Osteocyte (in vitro differentiated cells): ENCODE measurements around the gene UBASH3B. TPM values are rescaled to one million over a fixed set of nuclear protein-coding genes. Genes with fewer than 3 reads are reported as not detected.
A peak's percentile ranks its signal among the peaks of the same experiment; 100 is the strongest.

Source experiments
- DNase-seq: peaks from one replicate; pipeline ENCODE4 v3.0.0; 2021; ENCODE audit warnings: mixed read lengths; ENCODE audit not compliant: unreplicated experiment; ENCODE audit errors: extremely low spot score
- H3K27ac Mint-ChIP-seq: one replicate; pipeline ENCODE4 v1.8.0; 2021; ENCODE audit warnings: mild to moderate bottlenecking, mixed read lengths; ENCODE audit not compliant: unreplicated experiment
- H3K27me3 Mint-ChIP-seq: one replicate; pipeline ENCODE4 v1.8.0; 2021; ENCODE audit warnings: mixed read lengths; ENCODE audit not compliant: unreplicated experiment
- H3K36me3 Mint-ChIP-seq: one replicate; pipeline ENCODE4 v1.8.0; 2021; ENCODE audit warnings: mixed read lengths; ENCODE audit not compliant: unreplicated experiment
- H3K4me1 Mint-ChIP-seq: one replicate; pipeline ENCODE4 v1.8.0; 2021; ENCODE audit warnings: mixed read lengths; ENCODE audit not compliant: unreplicated experiment
- H3K4me3 Mint-ChIP-seq: one replicate; pipeline ENCODE4 v1.8.0; 2021; ENCODE audit warnings: mild to moderate bottlenecking, moderate library complexity, mixed read lengths; ENCODE audit not compliant: unreplicated experiment
- H3K9me3 Mint-ChIP-seq: one replicate; pipeline ENCODE4 v1.8.0; 2021; ENCODE audit warnings: mixed read lengths; ENCODE audit not compliant: unreplicated experiment
- total RNA-seq: library from RNA; stranded (reverse); gene quantifications from 2 replicates; pipeline ENCODE4 v1.2.1, GENCODE V29; 2021
- TF ChIP-seq, protein P1 (sequence below): fragments of 200-600 bp; sonication (generic); IDR thresholded peaks from 2 replicates; pipeline ENCODE4 v1.5.0; 2021; ENCODE audit warnings: antibody characterized with exemption, mild to moderate bottlenecking, moderate library complexity

Gene UBASH3B
- total RNA-seq, 1 donor from 2014 or later: 43.5 TPM

DNA sequence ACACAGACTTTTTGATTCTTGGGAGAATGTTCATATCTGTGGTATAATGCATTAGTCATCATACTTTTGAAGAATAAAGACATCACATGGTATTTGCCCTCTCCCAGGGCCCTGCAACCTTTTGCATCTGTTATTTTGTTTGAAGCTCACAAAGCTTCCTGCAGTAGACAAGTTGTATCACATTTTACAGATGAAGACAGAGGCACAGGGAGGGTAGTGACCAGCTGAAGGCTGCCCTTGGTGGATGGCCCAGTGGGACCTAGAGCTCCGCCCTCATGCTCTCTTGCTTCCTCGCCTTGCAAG, 66.4 kb downstream of the UBASH3B start:
- no peaks in the 10 kb centered on the region for H3K27me3 Mint-ChIP-seq
- H3K4me3 Mint-ChIP-seq: peak overlapping the region; percentile 2
- TF ChIP-seq, protein P1, sequence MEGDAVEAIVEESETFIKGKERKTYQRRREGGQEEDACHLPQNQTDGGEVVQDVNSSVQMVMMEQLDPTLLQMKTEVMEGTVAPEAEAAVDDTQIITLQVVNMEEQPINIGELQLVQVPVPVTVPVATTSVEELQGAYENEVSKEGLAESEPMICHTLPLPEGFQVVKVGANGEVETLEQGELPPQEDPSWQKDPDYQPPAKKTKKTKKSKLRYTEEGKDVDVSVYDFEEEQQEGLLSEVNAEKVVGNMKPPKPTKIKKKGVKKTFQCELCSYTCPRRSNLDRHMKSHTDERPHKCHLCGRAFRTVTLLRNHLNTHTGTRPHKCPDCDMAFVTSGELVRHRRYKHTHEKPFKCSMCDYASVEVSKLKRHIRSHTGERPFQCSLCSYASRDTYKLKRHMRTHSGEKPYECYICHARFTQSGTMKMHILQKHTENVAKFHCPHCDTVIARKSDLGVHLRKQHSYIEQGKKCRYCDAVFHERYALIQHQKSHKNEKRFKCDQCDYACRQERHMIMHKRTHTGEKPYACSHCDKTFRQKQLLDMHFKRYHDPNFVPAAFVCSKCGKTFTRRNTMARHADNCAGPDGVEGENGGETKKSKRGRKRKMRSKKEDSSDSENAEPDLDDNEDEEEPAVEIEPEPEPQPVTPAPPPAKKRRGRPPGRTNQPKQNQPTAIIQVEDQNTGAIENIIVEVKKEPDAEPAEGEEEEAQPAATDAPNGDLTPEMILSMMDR: no peak
- no peak for DNase-seq
- H3K36me3 Mint-ChIP-seq: no peaks in the 10 kb centered on the region
- H3K9me3 Mint-ChIP-seq: no peaks in the 10 kb centered on the region
- peak overlapping the region; percentile 93 for H3K27ac Mint-ChIP-seq
- peaks cover 53% of the 10 kb centered on the region for H3K4me1 Mint-ChIP-seq

DNA sequence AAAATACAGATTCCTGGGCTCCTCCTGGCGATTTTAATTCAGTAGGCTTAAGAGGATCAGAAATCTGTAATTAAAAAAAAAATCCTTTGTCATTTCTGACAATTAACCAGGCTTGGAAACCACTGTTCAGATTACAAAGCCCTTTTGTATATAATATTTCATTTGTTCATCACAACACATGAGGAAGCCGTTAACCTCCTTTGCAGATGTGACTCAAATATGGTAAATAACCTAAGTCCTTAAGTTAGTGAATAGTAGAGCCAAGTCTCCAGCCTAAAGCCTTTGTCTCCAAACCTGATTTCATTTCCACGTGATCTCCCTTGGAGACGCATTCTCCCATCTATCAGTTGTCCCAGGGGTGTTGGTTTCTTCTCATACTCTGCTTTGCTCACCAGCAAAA, 67.6 kb downstream of the UBASH3B start:
- no peak for DNase-seq
- no peaks in the 10 kb centered on the region for H3K9me3 Mint-ChIP-seq
- H3K27me3 Mint-ChIP-seq: no peaks in the 10 kb centered on the region
- TF ChIP-seq, protein P1: no peak
- H3K36me3 Mint-ChIP-seq: no peaks in the 10 kb centered on the region
- H3K27ac Mint-ChIP-seq: peak overlapping the region; percentile 93
- peaks cover 64% of the 10 kb centered on the region for H3K4me1 Mint-ChIP-seq
- no peak overlapping the region for H3K4me3 Mint-ChIP-seq

- no peaks in the 10 kb centered on the region for H3K36me3 Mint-ChIP-seq
- peaks cover 65% of the 10 kb centered on the region for H3K4me1 Mint-ChIP-seq
- H3K27me3 Mint-ChIP-seq: no peaks in the 10 kb centered on the region
- no peak overlapping the region for H3K4me3 Mint-ChIP-seq
- TF ChIP-seq, protein P1: no peak
- H3K27ac Mint-ChIP-seq: peak overlapping the region; percentile 59
- DNase-seq: no peak
- no peaks in the 10 kb centered on the region for H3K9me3 Mint-ChIP-seq
These were observed 68.1 kb downstream of the UBASH3B start for GRCh38 chr11:122723576-122723975.

- Mint-ChIP-seq H3K27me3 (no peaks in the 10 kb centered on the region), H3K9me3 (no peaks in the 10 kb centered on the region), H3K36me3 (no peaks in the 10 kb centered on the region), H3K4me1 (peaks cover 66% of the 10 kb centered on the region), H3K27ac (peak overlapping the region; percentile 59), H3K4me3 (no peak overlapping the region)
- TF ChIP-seq, protein P1: no peak
- no peak for DNase-seq
These were observed 69.0 kb downstream of the UBASH3B start for GRCh38 chr11:122724520-122724919.

GRCh38 chr11:122726028-122726427, 70.5 kb downstream of the UBASH3B start:
- H3K9me3 Mint-ChIP-seq: no peaks in the 10 kb centered on the region
- DNase-seq: no peak
- TF ChIP-seq, protein P1: no peak
- H3K27me3 Mint-ChIP-seq: no peaks in the 10 kb centered on the region
- peaks cover 57% of the 10 kb centered on the region for H3K4me1 Mint-ChIP-seq
- H3K4me3 Mint-ChIP-seq: no peak overlapping the region
- H3K36me3 Mint-ChIP-seq: no peaks in the 10 kb centered on the region
- no peak overlapping the region for H3K27ac Mint-ChIP-seq
